Naive B cell (primary cell): ENCODE results near the gene PTPN13. TPM values are rescaled to one million over a fixed set of nuclear protein-coding genes. Genes with fewer than 3 reads are reported as not detected.

Experiments
- ATAC-seq, 2 donors: fragments of 150-1000 bp; cut with Tn5 transposase; 2 replicates each; pipeline ENCODE4 v1.10.0; 2021; ENCODE audit warnings: low read depth in 2 of 2, mild to moderate bottlenecking in 2 of 2, moderate library complexity in 2 of 2
- DNase-seq: peaks from one replicate; pipeline ENCODE4 v3.0.0; 2022
- H3K27ac Mint-ChIP-seq, 6 donors: one replicate each; pipeline ENCODE4 v1.8.0; 2020 to 2022; ENCODE audit warnings: mild to moderate bottlenecking in 6 of 6, mixed read lengths in 6 of 6, moderate library complexity in 5 of 6, inconsistent platforms in 2 of 6
- H3K27me3 Mint-ChIP-seq, 3 donors: one replicate each; pipeline ENCODE4 v1.8.0; 2021 to 2022; ENCODE audit warnings: mixed read lengths in 3 of 3, mild to moderate bottlenecking in 1 of 3
- H3K36me3 Mint-ChIP-seq, 2 donors: one replicate each; pipeline ENCODE4 v1.8.0; 2020 to 2022; ENCODE audit warnings: mixed read lengths in 2 of 2, inconsistent platforms in 1 of 2, mild to moderate bottlenecking in 1 of 2
- H3K4me1 Mint-ChIP-seq, 3 donors: one replicate each; pipeline ENCODE4 v1.8.0; 2020 to 2022; ENCODE audit warnings: mixed read lengths in 3 of 3, inconsistent platforms in 1 of 3, mild to moderate bottlenecking in 1 of 3, moderate library complexity in 1 of 3
- H3K4me3 Mint-ChIP-seq, 8 donors: one replicate each; pipeline ENCODE4 v1.8.0; 2020 to 2022; ENCODE audit warnings: mild to moderate bottlenecking in 8 of 8, mixed read lengths in 8 of 8, moderate library complexity in 8 of 8, inconsistent platforms in 2 of 8
- H3K9me3 Mint-ChIP-seq, 7 donors: one replicate each; pipeline ENCODE4 v1.8.0; 2020 to 2022; ENCODE audit warnings: mixed read lengths in 7 of 7, mild to moderate bottlenecking in 5 of 7, inconsistent platforms in 2 of 7, moderate library complexity in 1 of 7
- polyA plus RNA-seq, 6 donors: library from polyadenylated mRNA; unstranded; fragments of 300-500 nt; fragmentation: Illumina TruSeq; gene quantifications; one replicate each; pipeline ENCODE4 v1.2.3, GENCODE V29; 2021; ENCODE audit warnings: low read depth in 6 of 6

Gene PTPN13
- polyA plus RNA-seq, 6 donors from 2014 or later: not detected

- Mint-ChIP-seq H3K36me3 (peaks cover 0 to 5% of the 10 kb centered on the region in 2 donors), H3K4me1 (no peaks in the 10 kb centered on the region), H3K27ac (no peak overlapping the region), H3K27me3 (peaks cover 0 to 7% (median 0%) of the 10 kb centered on the region in 3 donors), H3K4me3 (no peak overlapping the region), H3K9me3 (peaks cover 0 to 15% (median 5%) of the 10 kb centered on the region in 7 donors)
- ATAC-seq (no peak), DNase-seq (no peak)
These were observed 136.2 kb downstream of the PTPN13 start for GRCh38 chr4:86730310-86730709.

- no peaks in the 10 kb centered on the region for H3K27me3 Mint-ChIP-seq
- ATAC-seq (no peak), DNase-seq (no peak)
These were observed 143.1 kb downstream of the PTPN13 start for GRCh38 chr4:86737244-86737643.

GRCh38 chr4:86741846-86742245, 147.7 kb downstream of the PTPN13 start:
- Mint-ChIP-seq H3K36me3 (no peaks in the 10 kb centered on the region), H3K27me3 (no peaks in the 10 kb centered on the region), H3K9me3 (peaks cover 0 to 17% (median 12%) of the 10 kb centered on the region in 7 donors), H3K27ac (peak overlapping the region in 1 of 6 donors; percentile 17), H3K4me3 (no peak overlapping the region), H3K4me1 (no peaks in the 10 kb centered on the region)
- DNase-seq (no peak), ATAC-seq (no peak)

More at GRCh38 chr4:86737244-86737643, 143.1 kb downstream of the PTPN13 start:
- Mint-ChIP-seq H3K27ac (no peak overlapping the region), H3K9me3 (peaks cover 0 to 17% (median 12%) of the 10 kb centered on the region in 7 donors), H3K4me1 (no peaks in the 10 kb centered on the region), H3K4me3 (no peak overlapping the region), H3K36me3 (no peaks in the 10 kb centered on the region)

- DNase-seq: no peak
- H3K27me3 Mint-ChIP-seq: no peaks in the 10 kb centered on the region
- ATAC-seq: no peak
- no peak overlapping the region for H3K4me3 Mint-ChIP-seq
- H3K4me1 Mint-ChIP-seq: no peaks in the 10 kb centered on the region
- H3K27ac Mint-ChIP-seq: no peak overlapping the region
- H3K36me3 Mint-ChIP-seq: no peaks in the 10 kb centered on the region
- H3K9me3 Mint-ChIP-seq: peaks cover 0 to 17% (median 8%) of the 10 kb centered on the region in 7 donors
These were observed 150.5 kb downstream of the PTPN13 start for GRCh38 chr4:86744570-86744969.

- H3K27me3 Mint-ChIP-seq: no peaks in the 10 kb centered on the region
- H3K9me3 Mint-ChIP-seq: no peaks in the 10 kb centered on the region
- no peak overlapping the region for H3K27ac Mint-ChIP-seq
- ATAC-seq (no peak), DNase-seq (no peak)
- no peak overlapping the region for H3K4me3 Mint-ChIP-seq
- no peaks in the 10 kb centered on the region for H3K4me1 Mint-ChIP-seq
- no peaks in the 10 kb centered on the region for H3K36me3 Mint-ChIP-seq
These were observed 155.0 kb downstream of the PTPN13 start for GRCh38 chr4:86749121-86749520.

GRCh38 chr4:86755388-86755787, 161.3 kb downstream of the PTPN13 start:
- H3K9me3 Mint-ChIP-seq: no peaks in the 10 kb centered on the region
- no peak overlapping the region for H3K27ac Mint-ChIP-seq
- H3K27me3 Mint-ChIP-seq: no peaks in the 10 kb centered on the region
- no peaks in the 10 kb centered on the region for H3K4me1 Mint-ChIP-seq
- ATAC-seq (no peak), DNase-seq (no peak)
- no peak overlapping the region for H3K4me3 Mint-ChIP-seq
- no peaks in the 10 kb centered on the region for H3K36me3 Mint-ChIP-seq

GRCh38 chr4:86757468-86757867, 163.4 kb downstream of the PTPN13 start:
- Mint-ChIP-seq H3K4me1 (no peaks in the 10 kb centered on the region), H3K4me3 (no peak overlapping the region), H3K27ac (no peak overlapping the region), H3K9me3 (no peaks in the 10 kb centered on the region), H3K27me3 (no peaks in the 10 kb centered on the region), H3K36me3 (no peaks in the 10 kb centered on the region)
- no peak for ATAC-seq
- no peak for DNase-seq

GRCh38 chr4:86759298-86759697, 165.2 kb downstream of the PTPN13 start:
- no peaks in the 10 kb centered on the region for H3K36me3 Mint-ChIP-seq
- H3K9me3 Mint-ChIP-seq: no peaks in the 10 kb centered on the region
- no peak for DNase-seq
- H3K4me1 Mint-ChIP-seq: no peaks in the 10 kb centered on the region
- H3K27me3 Mint-ChIP-seq: no peaks in the 10 kb centered on the region
- H3K4me3 Mint-ChIP-seq: no peak overlapping the region
- ATAC-seq: no peak
- no peak overlapping the region for H3K27ac Mint-ChIP-seq

GRCh38 chr4:86762649-86763048, 168.5 kb downstream of the PTPN13 start:
- Mint-ChIP-seq H3K9me3 (no peaks in the 10 kb centered on the region), H3K4me1 (no peaks in the 10 kb centered on the region), H3K4me3 (no peak overlapping the region), H3K36me3 (no peaks in the 10 kb centered on the region), H3K27me3 (no peaks in the 10 kb centered on the region), H3K27ac (no peak overlapping the region)
- ATAC-seq (no peak), DNase-seq (no peak)

GRCh38 chr4:86769794-86770193, 175.7 kb downstream of the PTPN13 start:
- H3K9me3 Mint-ChIP-seq: no peaks in the 10 kb centered on the region
- DNase-seq (no peak), ATAC-seq (no peak)
- H3K4me3 Mint-ChIP-seq: no peak overlapping the region
- H3K27ac Mint-ChIP-seq: no peak overlapping the region
- no peaks in the 10 kb centered on the region for H3K27me3 Mint-ChIP-seq
- no peaks in the 10 kb centered on the region for H3K36me3 Mint-ChIP-seq
- H3K4me1 Mint-ChIP-seq: no peaks in the 10 kb centered on the region

GRCh38 chr4:86771141-86771540, 177.0 kb downstream of the PTPN13 start:
- Mint-ChIP-seq H3K27ac (no peak overlapping the region), H3K27me3 (no peaks in the 10 kb centered on the region), H3K4me1 (no peaks in the 10 kb centered on the region), H3K9me3 (peaks cover 0 to under 1% (median 0%) of the 10 kb centered on the region in 7 donors), H3K36me3 (no peaks in the 10 kb centered on the region), H3K4me3 (no peak overlapping the region)
- DNase-seq: no peak
- ATAC-seq: no peak

GRCh38 chr4:86775061-86775460, 180.9 kb downstream of the PTPN13 start:
- H3K36me3 Mint-ChIP-seq: no peaks in the 10 kb centered on the region
- no peaks in the 10 kb centered on the region for H3K4me1 Mint-ChIP-seq
- DNase-seq (no peak), ATAC-seq (no peak)
- H3K27ac Mint-ChIP-seq: no peak overlapping the region
- H3K9me3 Mint-ChIP-seq: peaks cover 0 to 3% (median 0%) of the 10 kb centered on the region in 7 donors
- H3K27me3 Mint-ChIP-seq: peaks cover 0 to 6% (median 0%) of the 10 kb centered on the region in 3 donors
- no peak overlapping the region for H3K4me3 Mint-ChIP-seq

- H3K27ac Mint-ChIP-seq: no peak overlapping the region
- no peaks in the 10 kb centered on the region for H3K36me3 Mint-ChIP-seq
- peaks cover 0 to 6% (median 0%) of the 10 kb centered on the region in 3 donors for H3K27me3 Mint-ChIP-seq
- ATAC-seq (no peak), DNase-seq (no peak)
- H3K9me3 Mint-ChIP-seq: peaks cover 0 to 3% (median 0%) of the 10 kb centered on the region in 7 donors
- no peaks in the 10 kb centered on the region for H3K4me1 Mint-ChIP-seq
- H3K4me3 Mint-ChIP-seq: no peak overlapping the region
These were observed 184.1 kb downstream of the PTPN13 start for GRCh38 chr4:86778175-86778574.

GRCh38 chr4:86788826-86789225, 194.7 kb downstream of the PTPN13 start:
- H3K27ac Mint-ChIP-seq: no peak overlapping the region
- peaks cover 0 to 3% (median 0%) of the 10 kb centered on the region in 7 donors for H3K9me3 Mint-ChIP-seq
- ATAC-seq (no peak), DNase-seq (no peak)
- H3K36me3 Mint-ChIP-seq: no peaks in the 10 kb centered on the region
- H3K27me3 Mint-ChIP-seq: no peaks in the 10 kb centered on the region
- H3K4me3 Mint-ChIP-seq: no peak overlapping the region
- no peaks in the 10 kb centered on the region for H3K4me1 Mint-ChIP-seq

GRCh38 chr4:86791126-86791525, 197.0 kb downstream of the PTPN13 start:
- Mint-ChIP-seq H3K4me1 (no peaks in the 10 kb centered on the region), H3K27ac (no peak overlapping the region), H3K36me3 (no peaks in the 10 kb centered on the region), H3K4me3 (no peak overlapping the region), H3K27me3 (no peaks in the 10 kb centered on the region), H3K9me3 (peaks cover 0 to 4% (median 3%) of the 10 kb centered on the region in 7 donors)
- ATAC-seq: no peak
- no peak for DNase-seq
